ENCODE measurements around the gene SLC51B. TPM values are rescaled to one million over a fixed set of nuclear protein-coding genes. Genes with fewer than 3 reads are reported as not detected.

Gene SLC51B
- total RNA-seq, 1 donor: not detected

DNA sequence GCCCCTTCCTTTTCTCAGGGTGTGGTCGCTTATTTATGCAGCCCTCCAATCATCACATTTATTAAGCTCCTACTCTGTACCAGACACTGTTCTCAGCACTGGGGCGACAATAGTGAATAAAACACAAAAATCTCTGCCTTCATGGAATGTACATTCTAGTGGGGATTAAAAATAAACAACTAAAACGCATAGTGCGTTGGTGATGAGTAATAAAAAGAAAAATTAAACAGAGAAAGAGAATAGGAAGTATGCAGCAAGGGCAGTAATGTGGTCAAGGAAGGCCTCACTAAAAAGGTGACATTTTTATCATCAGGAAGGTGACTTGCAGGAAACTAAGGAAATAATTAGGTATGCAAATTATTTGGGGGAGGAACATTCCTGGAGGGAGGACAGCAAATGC is 5.1 kb downstream of the SLC51B start:
- DNase-seq (ENCODE audit: low read depth): no peak
- no peak overlapping the region for H3K4me3 ChIP-seq (ENCODE audit: low read depth, low read length)
- TF ChIP-seq, protein P1, sequence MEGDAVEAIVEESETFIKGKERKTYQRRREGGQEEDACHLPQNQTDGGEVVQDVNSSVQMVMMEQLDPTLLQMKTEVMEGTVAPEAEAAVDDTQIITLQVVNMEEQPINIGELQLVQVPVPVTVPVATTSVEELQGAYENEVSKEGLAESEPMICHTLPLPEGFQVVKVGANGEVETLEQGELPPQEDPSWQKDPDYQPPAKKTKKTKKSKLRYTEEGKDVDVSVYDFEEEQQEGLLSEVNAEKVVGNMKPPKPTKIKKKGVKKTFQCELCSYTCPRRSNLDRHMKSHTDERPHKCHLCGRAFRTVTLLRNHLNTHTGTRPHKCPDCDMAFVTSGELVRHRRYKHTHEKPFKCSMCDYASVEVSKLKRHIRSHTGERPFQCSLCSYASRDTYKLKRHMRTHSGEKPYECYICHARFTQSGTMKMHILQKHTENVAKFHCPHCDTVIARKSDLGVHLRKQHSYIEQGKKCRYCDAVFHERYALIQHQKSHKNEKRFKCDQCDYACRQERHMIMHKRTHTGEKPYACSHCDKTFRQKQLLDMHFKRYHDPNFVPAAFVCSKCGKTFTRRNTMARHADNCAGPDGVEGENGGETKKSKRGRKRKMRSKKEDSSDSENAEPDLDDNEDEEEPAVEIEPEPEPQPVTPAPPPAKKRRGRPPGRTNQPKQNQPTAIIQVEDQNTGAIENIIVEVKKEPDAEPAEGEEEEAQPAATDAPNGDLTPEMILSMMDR (IDR thresholded peaks at IDR 0.05; ENCODE audit: insufficient read depth, low read depth, low read length): no peak

GRCh38 chr15:65051266-65051665 is 6.1 kb downstream of the SLC51B start:
- TF ChIP-seq, protein P1 (IDR thresholded peaks at IDR 0.05; ENCODE audit: insufficient read depth, low read depth, low read length): no peak
- no peak for DNase-seq (ENCODE audit: low read depth)
- no peak overlapping the region for H3K4me3 ChIP-seq (ENCODE audit: low read depth, low read length)

DNA sequence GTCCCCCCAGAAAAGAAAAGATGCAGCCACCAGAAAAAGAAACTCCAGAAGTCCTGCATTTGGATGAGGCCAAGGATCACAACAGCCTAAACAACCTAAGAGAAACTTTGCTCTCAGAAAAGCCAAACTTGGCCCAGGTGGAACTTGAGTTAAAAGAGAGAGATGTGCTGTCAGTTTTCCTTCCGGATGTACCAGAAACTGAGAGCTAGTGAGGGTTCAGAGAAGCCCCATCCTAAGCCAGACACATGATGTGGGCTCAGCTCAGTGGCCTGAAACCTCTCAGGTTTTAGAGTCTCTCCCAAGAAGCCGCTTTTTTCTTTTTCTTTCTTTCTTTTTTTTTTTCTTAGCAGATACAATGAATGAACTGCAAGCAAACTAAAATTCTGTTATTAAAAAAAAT is 7.8 kb downstream of the SLC51B start:
- no peak overlapping the region for H3K4me3 ChIP-seq (ENCODE audit: low read depth, low read length)
- TF ChIP-seq, protein P1 (IDR thresholded peaks at IDR 0.05; ENCODE audit: insufficient read depth, low read depth, low read length): no peak
- DNase-seq (ENCODE audit: low read depth): no peak

DNA sequence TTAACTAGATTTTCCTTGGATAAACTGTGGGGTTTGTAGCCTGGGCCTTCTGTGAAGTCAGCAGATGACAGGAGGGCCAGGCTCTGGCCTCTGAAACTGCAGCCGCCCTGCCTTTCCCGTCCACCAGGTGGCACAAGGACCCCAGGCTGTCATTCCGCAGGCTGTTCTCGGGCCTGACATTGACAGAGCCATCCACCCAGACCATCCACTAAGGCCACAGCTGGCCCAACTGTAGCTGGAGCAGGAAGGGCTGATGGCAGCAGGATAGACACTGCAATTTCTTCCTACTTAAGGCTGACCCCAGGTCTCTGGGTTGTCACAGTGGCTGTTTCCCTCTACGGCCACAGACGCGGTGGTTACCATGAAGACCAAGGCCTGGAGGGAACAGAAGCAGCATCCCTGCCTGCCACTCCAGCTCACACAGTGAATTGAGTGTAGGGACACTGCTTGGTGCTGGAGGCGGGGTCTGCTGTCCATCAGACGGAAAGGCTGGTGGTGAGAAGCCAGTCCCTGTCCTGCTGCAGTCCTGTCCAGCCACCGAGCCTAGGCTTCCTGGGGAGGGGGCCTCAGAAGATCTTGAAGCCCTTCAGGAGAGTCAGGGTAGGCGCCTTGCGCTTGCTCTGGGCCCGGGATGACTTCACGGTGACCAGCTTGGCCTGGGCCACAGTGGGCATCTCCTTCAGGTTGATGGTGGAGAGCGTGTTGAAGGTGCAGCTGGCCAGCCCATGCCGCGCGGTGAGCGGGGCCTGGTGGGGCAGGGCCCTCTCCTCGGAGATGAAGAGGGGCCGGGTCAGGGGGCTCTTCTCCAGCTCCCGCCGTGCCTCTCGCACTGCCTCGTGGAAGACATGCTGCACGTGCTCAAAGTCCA is 9.4 kb downstream of the SLC51B start:
- H3K4me3 ChIP-seq (ENCODE audit: low read depth, low read length): no peak overlapping the region
- peak; percentile 70 for DNase-seq (ENCODE audit: low read depth)
- TF ChIP-seq, protein P1 (IDR thresholded peaks at IDR 0.05; ENCODE audit: insufficient read depth, low read depth, low read length): peak; percentile 95

DNA sequence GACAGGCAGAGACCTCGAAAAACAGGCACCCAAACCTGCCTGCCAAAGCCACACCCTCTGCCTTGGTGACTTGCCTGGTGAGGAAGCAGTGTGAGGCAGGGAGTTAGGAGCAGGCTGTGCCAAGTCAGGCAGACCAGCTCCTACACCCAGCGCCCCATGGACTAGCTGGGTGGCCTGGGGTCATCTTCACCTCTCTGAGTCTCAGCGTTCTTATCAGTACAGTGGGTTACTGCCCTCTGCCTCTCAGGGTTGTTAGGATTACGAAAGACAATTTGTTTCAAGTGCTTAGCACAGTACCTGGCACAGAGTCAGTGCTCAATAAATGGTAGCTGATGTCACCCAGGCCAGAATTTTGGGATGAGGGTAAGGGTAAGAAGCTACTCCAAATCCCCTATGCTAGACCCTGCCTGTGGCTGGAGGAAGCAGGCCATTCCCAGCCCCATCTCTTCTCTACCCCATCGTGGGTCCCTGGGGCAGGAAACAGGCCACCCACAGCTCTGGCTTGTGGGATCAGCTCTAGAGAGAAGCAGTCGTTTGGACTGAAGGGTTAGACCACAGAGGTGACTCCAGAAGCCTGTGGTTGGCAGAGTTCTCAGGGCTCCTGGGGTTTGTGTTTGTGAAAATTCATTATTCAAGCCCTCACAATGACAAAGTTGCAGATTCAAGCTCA is 10.1 kb downstream of the SLC51B start:
- TF ChIP-seq, protein P1 (IDR thresholded peaks at IDR 0.05; ENCODE audit: insufficient read depth, low read depth, low read length): no peak
- DNase-seq (ENCODE audit: low read depth): peak; percentile 30
- H3K4me3 ChIP-seq (ENCODE audit: low read depth, low read length): no peak overlapping the region

GRCh38 chr15:65056106-65056505 is 10.9 kb downstream of the SLC51B start:
- DNase-seq (ENCODE audit: low read depth): no peak
- TF ChIP-seq, protein P1 (IDR thresholded peaks at IDR 0.05; ENCODE audit: insufficient read depth, low read depth, low read length): no peak
- H3K4me3 ChIP-seq (ENCODE audit: low read depth, low read length): no peak overlapping the region

Measured in fibroblast of villous mesenchyme (primary cell).